PC-9 (cell line): ENCODE measurements around the gene SLC4A4.

Source experiments
- EZH2 ChIP-seq: fragments of 200-600 bp; sonication (generic); IDR thresholded peaks from 2 replicates; pipeline ENCODE4 v1.8.0; 2017; ENCODE audit warnings: antibody characterized with exemption, low read depth
- TF ChIP-seq, protein P1 (sequence below): fragments of 200-600 bp; sonication (generic); conservative IDR thresholded peaks from 2 replicates; pipeline ENCODE4 v1.6.1; 2017; ENCODE audit warnings: mixed run types, antibody characterized with exemption, mild to moderate bottlenecking, moderate library complexity

DNA sequence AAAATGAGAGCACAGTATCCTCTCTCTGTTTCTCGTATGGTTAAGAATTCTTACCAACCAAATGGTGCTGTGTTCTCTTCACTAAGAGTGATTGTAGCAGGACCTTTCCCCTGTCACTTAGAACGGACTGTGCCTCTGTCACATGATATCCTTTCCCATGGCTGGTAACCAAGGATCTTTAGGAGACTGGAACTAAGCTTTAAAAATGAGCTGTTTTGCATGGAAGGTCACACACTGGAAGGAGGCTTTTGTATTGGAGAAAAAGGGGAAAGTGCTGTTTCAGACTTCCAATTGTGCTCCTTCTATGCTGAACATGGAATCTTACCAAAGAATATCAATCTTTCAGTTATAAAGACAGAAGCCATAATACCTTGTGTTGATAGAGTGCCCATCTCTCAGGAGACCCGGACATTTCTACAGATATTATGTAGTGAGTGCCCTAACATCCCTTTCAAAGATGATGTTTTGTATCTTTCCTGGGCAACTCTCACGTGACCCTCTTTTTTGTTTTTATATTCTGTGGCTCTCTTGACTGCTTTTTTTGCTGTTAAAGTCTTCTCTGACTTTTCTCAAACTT, 148.6 kb downstream of the SLC4A4 start:
- TF ChIP-seq EZH2 = no peak
- TF ChIP-seq, protein P1, sequence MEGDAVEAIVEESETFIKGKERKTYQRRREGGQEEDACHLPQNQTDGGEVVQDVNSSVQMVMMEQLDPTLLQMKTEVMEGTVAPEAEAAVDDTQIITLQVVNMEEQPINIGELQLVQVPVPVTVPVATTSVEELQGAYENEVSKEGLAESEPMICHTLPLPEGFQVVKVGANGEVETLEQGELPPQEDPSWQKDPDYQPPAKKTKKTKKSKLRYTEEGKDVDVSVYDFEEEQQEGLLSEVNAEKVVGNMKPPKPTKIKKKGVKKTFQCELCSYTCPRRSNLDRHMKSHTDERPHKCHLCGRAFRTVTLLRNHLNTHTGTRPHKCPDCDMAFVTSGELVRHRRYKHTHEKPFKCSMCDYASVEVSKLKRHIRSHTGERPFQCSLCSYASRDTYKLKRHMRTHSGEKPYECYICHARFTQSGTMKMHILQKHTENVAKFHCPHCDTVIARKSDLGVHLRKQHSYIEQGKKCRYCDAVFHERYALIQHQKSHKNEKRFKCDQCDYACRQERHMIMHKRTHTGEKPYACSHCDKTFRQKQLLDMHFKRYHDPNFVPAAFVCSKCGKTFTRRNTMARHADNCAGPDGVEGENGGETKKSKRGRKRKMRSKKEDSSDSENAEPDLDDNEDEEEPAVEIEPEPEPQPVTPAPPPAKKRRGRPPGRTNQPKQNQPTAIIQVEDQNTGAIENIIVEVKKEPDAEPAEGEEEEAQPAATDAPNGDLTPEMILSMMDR = no peak
